Uterus (tissue), 4 donors: ENCODE measurements around the gene MXRA7. TPM values are rescaled to one million over a fixed set of nuclear protein-coding genes. Genes with fewer than 3 reads are reported as not detected.

Source experiments
- DNase-seq, 2 donors: peaks; one replicate each; pipeline ENCODE4 v3.0.0-alpha.2; 2019 to 2020
- H3K27ac ChIP-seq, 2 donors: fragments of 200-600 bp; sonication (generic); 1 replicate in 1 of 2; 2 replicates in 1 of 2; pipeline ENCODE4 v1.5.1; 2016 to 2018
- H3K27me3 ChIP-seq, 2 donors: fragments of 200-600 bp; sonication (generic); one replicate each; pipeline ENCODE4 v1.5.1; 2018 to 2019; ENCODE audit warnings: control low read depth in 1 of 2
- H3K36me3 ChIP-seq, 2 donors: fragments of 200-600 bp; sonication (generic); one replicate each; pipeline ENCODE4 v1.5.1; 2019; ENCODE audit warnings: control low read depth in 1 of 2
- H3K4me1 ChIP-seq, 2 donors: fragments of 200-600 bp; sonication (generic); one replicate each; pipeline ENCODE4 v1.5.1; 2018 to 2019; ENCODE audit warnings: control low read depth in 1 of 2
- H3K4me3 ChIP-seq, 2 donors: fragments of 200-600 bp; sonication (generic); 1 replicate in 1 of 2; 2 replicates in 1 of 2; pipeline ENCODE4 v1.5.1; 2018 to 2019; ENCODE audit warnings: mild to moderate bottlenecking in 1 of 2
- H3K9me3 ChIP-seq, 2 donors: fragments of 200-600 bp; sonication (generic); one replicate each; pipeline ENCODE4 v1.5.1; 2019; ENCODE audit warnings: control low read depth in 1 of 2
- POLR2A ChIP-seq, 2 donors: fragments of 450-650 bp; IDR thresholded peaks; one replicate each; pipeline ENCODE4 v1.6.1; 2016; ENCODE audit warnings: antibody characterized with exemption in 2 of 2, mild to moderate bottlenecking in 1 of 2, moderate library complexity in 1 of 2
- intact Hi-C: fragments of 100-400 bp; cut with DNase I; formaldehyde crosslinking; loops from one replicate; pipeline ENCODE4 v1.15.1; 2023; ENCODE audit warnings: low total_unique reads
- total RNA-seq, 4 donors: library from RNA; depleted of rRNA in 3 of 4; stranded (reverse); fragments of >200 nt in 3 of 4; gene quantifications; one replicate each; pipeline versions ENCODE4 v1.1.0 to v1.2.4, GENCODE V29; 2014 to 2023
- TF ChIP-seq, protein P1 (sequence below), 4 experiments: fragments of 200-600 bp in 2 of 4; fragments of 450-650 bp in 2 of 4; sonication (generic) in 2 of 4; IDR thresholded peaks; one replicate each; pipeline ENCODE4 v1.5.1; 2016 to 2019; ENCODE audit warnings: antibody characterized with exemption in 4 of 4, mild to moderate bottlenecking in 2 of 4, moderate library complexity in 1 of 4
- donor health status: DM: yes; HTN: yes; CAD: no.

MXRA7 gene
- total RNA-seq, 4 donors from 2014 or later: 174 to 250 (median 197) TPM

GRCh38 chr17:76635659-76636360, 75.0 kb downstream of the MXRA7 start:
- no peaks in the 10 kb centered on the region for H3K4me1 ChIP-seq
- DNase-seq: no peak
- no peaks in the 10 kb centered on the region for H3K27me3 ChIP-seq
- TF ChIP-seq, protein P1, sequence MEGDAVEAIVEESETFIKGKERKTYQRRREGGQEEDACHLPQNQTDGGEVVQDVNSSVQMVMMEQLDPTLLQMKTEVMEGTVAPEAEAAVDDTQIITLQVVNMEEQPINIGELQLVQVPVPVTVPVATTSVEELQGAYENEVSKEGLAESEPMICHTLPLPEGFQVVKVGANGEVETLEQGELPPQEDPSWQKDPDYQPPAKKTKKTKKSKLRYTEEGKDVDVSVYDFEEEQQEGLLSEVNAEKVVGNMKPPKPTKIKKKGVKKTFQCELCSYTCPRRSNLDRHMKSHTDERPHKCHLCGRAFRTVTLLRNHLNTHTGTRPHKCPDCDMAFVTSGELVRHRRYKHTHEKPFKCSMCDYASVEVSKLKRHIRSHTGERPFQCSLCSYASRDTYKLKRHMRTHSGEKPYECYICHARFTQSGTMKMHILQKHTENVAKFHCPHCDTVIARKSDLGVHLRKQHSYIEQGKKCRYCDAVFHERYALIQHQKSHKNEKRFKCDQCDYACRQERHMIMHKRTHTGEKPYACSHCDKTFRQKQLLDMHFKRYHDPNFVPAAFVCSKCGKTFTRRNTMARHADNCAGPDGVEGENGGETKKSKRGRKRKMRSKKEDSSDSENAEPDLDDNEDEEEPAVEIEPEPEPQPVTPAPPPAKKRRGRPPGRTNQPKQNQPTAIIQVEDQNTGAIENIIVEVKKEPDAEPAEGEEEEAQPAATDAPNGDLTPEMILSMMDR (IDR thresholded peaks at IDR 0.05): no peak
- TF ChIP-seq POLR2A (IDR thresholded peaks at IDR 0.05): no peak
- H3K27ac ChIP-seq: no peak overlapping the region
- no peaks in the 10 kb centered on the region for H3K36me3 ChIP-seq
- intact Hi-C loops: no loop called here
- H3K4me3 ChIP-seq: no peak overlapping the region
- H3K9me3 ChIP-seq: no peaks in the 10 kb centered on the region

GRCh38 chr17:76635039-76635438, 75.7 kb downstream of the MXRA7 start:
- Histone ChIP-seq H3K36me3 (no peaks in the 10 kb centered on the region), H3K4me1 (no peaks in the 10 kb centered on the region), H3K9me3 (no peaks in the 10 kb centered on the region), H3K27ac (no peak overlapping the region), H3K27me3 (no peaks in the 10 kb centered on the region), H3K4me3 (no peak overlapping the region)
- DNase-seq: no peak
- intact Hi-C loops: no loop called here
- TF ChIP-seq POLR2A (IDR thresholded peaks at IDR 0.05): no peak
- TF ChIP-seq, protein P1 (IDR thresholded peaks at IDR 0.05): no peak

- Histone ChIP-seq H3K27me3 (no peaks in the 10 kb centered on the region), H3K4me3 (no peak overlapping the region), H3K4me1 (no peaks in the 10 kb centered on the region), H3K36me3 (no peaks in the 10 kb centered on the region), H3K27ac (no peak overlapping the region), H3K9me3 (no peaks in the 10 kb centered on the region)
- DNase-seq: no peak
- intact Hi-C loops: no loop called here
- TF ChIP-seq POLR2A (IDR thresholded peaks at IDR 0.05): no peak
- TF ChIP-seq, protein P1 (IDR thresholded peaks at IDR 0.05): no peak
Measured at GRCh38 chr17:76633628-76634328, 77.0 kb downstream of the MXRA7 start.

GRCh38 chr17:76631821-76632565, 78.8 kb downstream of the MXRA7 start:
- DNase-seq: no peak
- TF ChIP-seq, protein P1 (IDR thresholded peaks at IDR 0.05): no peak
- TF ChIP-seq POLR2A (IDR thresholded peaks at IDR 0.05): no peak
- no peak overlapping the region for H3K4me3 ChIP-seq
- H3K9me3 ChIP-seq: no peaks in the 10 kb centered on the region
- H3K36me3 ChIP-seq: no peaks in the 10 kb centered on the region
- no peak overlapping the region for H3K27ac ChIP-seq
- intact Hi-C loops: no loop called here
- H3K27me3 ChIP-seq: no peaks in the 10 kb centered on the region
- no peaks in the 10 kb centered on the region for H3K4me1 ChIP-seq

- Histone ChIP-seq H3K27me3 (no peaks in the 10 kb centered on the region), H3K27ac (no peak overlapping the region), H3K36me3 (no peaks in the 10 kb centered on the region), H3K4me3 (no peak overlapping the region), H3K9me3 (no peaks in the 10 kb centered on the region), H3K4me1 (no peaks in the 10 kb centered on the region)
- TF ChIP-seq, protein P1 (IDR thresholded peaks at IDR 0.05): no peak
- TF ChIP-seq POLR2A (IDR thresholded peaks at IDR 0.05): no peak
- no peak for DNase-seq
- intact Hi-C loops: no loop called here
Measured at GRCh38 chr17:76630151-76630550, 80.6 kb downstream of the MXRA7 start.
